Measurements from ENCODE around the gene RASD1. TPM values are rescaled to one million over a fixed set of nuclear protein-coding genes. Genes with fewer than 3 reads are reported as not detected.

The RASD1 gene
- total RNA-seq, 1 donor from 2014 or later = 39.8 TPM

DNA sequence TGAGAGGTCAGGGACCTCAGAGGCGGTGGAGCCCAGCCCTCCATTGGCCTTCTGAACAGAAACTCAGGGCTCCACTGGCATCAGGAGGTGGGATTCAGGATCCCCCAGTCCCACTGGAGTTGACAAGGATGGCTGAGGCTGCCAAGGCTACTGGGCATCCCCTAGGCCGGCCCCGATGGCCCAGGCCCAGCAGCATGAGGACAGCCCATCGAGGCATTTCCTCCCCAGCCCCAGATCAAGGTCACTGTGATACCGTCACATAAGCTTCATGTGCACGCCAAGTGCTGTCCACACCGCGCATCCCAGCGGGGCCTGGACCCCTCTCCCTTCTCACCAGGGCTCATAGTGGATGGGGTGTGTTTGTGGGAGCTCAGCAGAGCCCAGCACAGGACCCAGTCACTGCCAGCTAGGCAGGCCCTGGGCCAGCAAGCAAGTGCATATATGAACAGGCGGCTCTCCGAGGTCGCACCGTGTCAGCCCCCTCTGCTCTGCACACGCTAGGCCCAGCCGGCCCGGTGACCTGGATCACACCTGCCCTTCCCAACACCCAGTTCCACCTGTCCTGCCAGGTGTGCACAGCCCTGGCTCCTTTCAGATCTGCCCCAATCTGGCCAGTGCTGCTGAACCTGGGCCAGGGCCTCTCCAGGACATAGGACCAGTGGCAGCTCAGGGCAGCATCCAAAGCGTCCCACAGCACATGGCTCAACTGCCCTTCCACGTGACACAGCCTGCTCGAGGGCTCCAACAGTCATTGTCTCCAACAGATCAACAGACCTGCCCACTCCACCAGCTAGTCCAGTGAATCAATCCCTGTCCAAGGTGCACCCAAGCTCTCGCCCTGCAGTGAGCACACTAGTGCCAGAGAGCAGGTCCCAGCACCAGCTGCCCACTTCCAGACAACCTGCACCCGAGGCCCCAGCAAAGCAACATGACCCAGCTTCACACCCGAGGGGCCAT is 32.8 kb upstream of the RASD1 start:
- DNase-seq (peak; percentile 53), ATAC-seq (ENCODE audit: poor library complexity) (peak; percentile 46)
- intact Hi-C loops (cut with DNase I) = no loop called here

GRCh38 chr17:17527956-17528500 is 31.8 kb upstream of the RASD1 start:
- no peak for ATAC-seq (ENCODE audit: poor library complexity)
- intact Hi-C loops (cut with DNase I) = no loop called here
- DNase-seq = peak; percentile 33

DNA sequence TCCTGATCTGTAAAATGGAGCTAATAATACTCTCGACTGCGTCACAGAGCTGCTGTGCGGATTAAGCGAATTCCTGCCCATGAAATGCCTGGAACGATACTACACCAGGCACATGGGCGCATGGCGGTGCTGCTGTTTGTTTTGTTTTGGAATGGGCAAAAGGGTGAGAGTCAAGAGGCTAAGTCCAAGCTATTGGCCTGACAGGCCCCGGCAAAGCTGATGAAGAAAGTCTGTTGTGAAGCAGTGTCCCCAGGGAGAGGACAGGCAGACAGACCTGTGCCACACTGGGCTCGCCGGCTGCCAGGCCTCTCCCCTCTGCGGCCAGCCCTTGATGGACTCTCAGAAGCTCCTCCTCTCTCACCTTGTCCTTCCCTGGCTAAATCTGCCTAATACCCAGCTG is 31.3 kb upstream of the RASD1 start:
- ATAC-seq (ENCODE audit: poor library complexity) (peak; percentile 66), DNase-seq (peak; percentile 63)
- intact Hi-C loops (cut with DNase I) = no loop called here

GRCh38 chr17:17526369-17526768 is 30.2 kb upstream of the RASD1 start:
- ATAC-seq (ENCODE audit: poor library complexity) (peak; percentile 80), DNase-seq (peak; percentile 74)
- intact Hi-C loops (cut with DNase I) = no loop called here

DNA sequence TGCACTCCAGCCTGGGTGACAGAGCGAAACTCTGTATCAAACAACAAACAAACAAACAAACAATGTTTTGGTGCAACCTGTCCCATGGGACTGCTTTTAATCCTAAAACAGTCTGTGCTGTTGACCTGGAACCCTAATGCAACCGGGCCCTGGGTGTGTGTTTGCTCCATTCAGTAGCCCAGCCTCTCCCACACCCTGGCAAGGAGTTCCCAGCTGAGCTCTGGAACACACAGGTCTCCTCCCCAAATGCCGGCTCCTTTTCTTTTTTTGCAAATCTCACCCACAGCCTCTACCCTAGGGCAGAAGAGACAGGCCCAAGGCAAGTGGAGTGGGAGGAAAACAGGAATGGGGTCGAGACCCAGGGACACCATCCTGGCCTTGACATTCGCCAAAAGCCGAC is 29.8 kb upstream of the RASD1 start:
- peak; percentile 28 for DNase-seq

GRCh38 chr17:17525311-17525710 is 29.1 kb upstream of the RASD1 start:
- ATAC-seq (ENCODE audit: poor library complexity) = no peak
- intact Hi-C loops (cut with DNase I) = no loop called here
- peak; percentile 33 for DNase-seq

More for the DNA sequence above, 29.8 kb upstream of the RASD1 start:
- intact Hi-C loops (cut with DNase I) = no loop called here
- ATAC-seq (ENCODE audit: poor library complexity) = peak; percentile 11

DNA sequence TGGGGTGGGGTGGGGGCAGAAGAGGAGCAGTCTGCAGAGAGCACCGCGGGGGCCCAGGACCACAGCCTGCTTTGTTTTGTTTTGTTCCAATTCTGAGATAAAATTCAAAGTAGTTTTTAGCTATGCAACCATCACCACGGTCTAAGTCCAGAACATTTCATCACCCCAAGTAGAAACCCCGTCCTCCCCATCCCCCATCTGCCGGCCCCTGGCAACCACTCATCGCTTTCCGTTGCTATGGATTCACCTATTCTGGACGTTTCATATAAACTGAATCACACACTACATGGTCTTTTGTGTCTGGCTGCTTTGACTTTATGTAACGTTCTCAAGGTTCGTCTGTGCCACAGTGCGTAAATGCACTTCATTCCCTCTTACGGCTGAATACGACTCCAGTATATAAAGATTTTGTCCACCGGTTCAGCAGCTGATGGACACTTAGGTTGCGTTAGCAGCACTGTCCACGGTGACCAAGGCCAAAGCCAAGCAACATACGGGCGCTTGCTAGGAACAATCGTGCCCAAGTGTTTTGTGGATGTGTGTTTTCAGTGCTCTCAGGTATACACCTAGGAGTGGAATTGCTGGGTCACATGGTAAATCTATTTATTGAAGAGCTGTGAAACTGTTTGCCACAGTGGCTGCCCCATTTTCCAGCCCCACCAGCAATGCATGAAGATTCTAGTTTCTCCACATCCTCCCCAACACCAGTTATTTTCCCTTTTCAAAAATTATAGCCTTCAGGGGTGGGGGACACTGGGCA is 27.7 kb upstream of the RASD1 start:
- ATAC-seq (ENCODE audit: poor library complexity) = no peak
- intact Hi-C loops (cut with DNase I) = no loop called here
- DNase-seq = peak; percentile 10

GRCh38 chr17:17523001-17523730 is 27.0 kb upstream of the RASD1 start:
- DNase-seq (peak; percentile 31), ATAC-seq (ENCODE audit: poor library complexity) (no peak)

DNA sequence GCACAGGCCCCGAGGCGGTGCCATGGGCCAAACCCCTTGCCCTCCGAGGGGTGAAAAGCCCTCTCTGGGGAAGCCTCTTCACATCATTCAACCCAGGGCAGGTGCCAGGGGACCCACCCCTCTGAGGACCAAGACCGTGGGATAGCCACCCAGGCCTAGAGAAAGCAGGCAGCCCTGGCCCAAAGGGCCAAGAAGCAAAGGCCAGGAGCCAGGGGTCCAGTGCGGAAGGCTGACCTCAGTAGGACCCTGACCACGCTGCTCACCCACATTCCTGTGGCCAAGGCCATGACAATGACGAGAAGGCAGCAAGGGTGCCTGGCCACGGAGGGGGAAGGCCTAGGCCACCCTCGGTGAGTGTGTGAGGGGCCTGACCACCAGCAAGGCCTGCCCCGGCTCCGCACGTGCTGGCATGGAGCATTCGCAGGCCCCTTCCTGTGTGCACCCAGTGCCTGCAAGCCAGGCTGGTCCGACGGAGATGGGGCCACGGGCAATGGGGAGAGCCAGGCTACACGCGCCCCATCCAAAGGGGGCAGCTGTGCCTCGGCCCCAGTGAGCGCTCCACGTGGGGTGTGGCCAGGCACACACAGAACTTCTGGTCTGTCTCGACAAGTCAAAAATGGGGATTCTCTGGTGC is 24.5 kb upstream of the RASD1 start:
- DNase-seq (peak; percentile 22), ATAC-seq (ENCODE audit: poor library complexity) (no peak)
- intact Hi-C loops (cut with DNase I) = no loop called here

More at GRCh38 chr17:17523001-17523730, 27.0 kb upstream of the RASD1 start:
- intact Hi-C loops (cut with DNase I) = no loop called here

DNA sequence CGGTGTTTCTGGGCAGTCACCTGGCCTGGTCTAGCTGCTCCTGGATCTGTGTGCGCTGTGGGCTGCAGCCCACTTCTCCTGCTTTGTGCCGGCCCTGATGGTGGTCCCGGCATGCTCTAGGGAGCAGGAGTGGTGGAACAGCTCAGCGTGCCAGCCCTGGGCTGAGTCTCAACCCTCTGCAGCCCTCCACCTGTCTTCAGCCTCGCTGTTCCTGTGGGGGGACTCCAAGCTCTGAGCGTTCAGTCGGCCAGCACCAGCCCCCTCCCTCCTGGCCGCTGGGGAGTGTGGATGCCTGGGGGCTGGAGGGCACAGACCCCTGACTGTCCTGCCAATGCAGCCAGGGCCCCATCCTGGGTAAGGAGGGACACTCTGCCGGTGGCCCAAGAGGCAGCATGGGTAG is 23.7 kb upstream of the RASD1 start:
- ATAC-seq (ENCODE audit: poor library complexity) (no peak), DNase-seq (peak; percentile 17)
- intact Hi-C loops (cut with DNase I) = no loop called here

- intact Hi-C loops (cut with DNase I) = no loop called here
- peak; percentile 8 for DNase-seq
- no peak for ATAC-seq (ENCODE audit: poor library complexity)
Observed at GRCh38 chr17:17518951-17519350, 22.8 kb upstream of the RASD1 start.

DNA sequence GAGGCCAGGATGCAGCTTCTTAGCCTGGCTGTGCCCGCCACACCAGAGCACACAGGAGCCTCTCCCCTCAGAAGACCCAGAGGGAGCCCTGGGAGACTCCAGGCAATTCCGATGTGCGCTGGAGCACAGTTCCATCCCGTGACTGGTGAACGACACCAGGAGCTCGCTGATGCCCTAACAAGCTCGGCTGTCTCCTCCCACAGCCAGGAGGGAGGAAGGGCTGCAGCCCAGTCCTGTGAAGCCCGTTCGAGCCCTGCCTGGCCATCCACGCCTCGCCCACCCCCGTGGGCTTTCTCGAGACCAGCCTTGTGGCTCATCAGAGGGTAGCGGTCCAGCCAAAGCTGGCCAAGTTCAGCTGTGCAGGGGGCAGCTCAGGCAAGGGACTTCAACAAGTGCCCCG is 21.8 kb upstream of the RASD1 start:
- no peak for ATAC-seq (ENCODE audit: poor library complexity)
- intact Hi-C loops (cut with DNase I) = no loop called here
- peak; percentile 26 for DNase-seq

GRCh38 chr17:17516941-17517720 is 20.9 kb upstream of the RASD1 start:
- intact Hi-C loops (cut with DNase I) = no loop called here
- DNase-seq (peak; percentile 35), ATAC-seq (ENCODE audit: poor library complexity) (no peak)

GRCh38 chr17:17515934-17516930 is 20.0 kb upstream of the RASD1 start:
- peak; percentile 26 for DNase-seq
- intact Hi-C loops (cut with DNase I) = no loop called here
- no peak for ATAC-seq (ENCODE audit: poor library complexity)

- ATAC-seq (ENCODE audit: poor library complexity) (no peak), DNase-seq (peak; percentile 35)
- intact Hi-C loops (cut with DNase I) = no loop called here
Observed at GRCh38 chr17:17514993-17515933, 19.1 kb upstream of the RASD1 start.

All from Right ventricle myocardium superior (tissue), 1 donor.